B cell (primary cell): Measurements from ENCODE around the gene JAG2. TPM values are rescaled to one million over a fixed set of nuclear protein-coding genes. Genes with fewer than 3 reads are reported as not detected.

Source experiments
- ATAC-seq: fragments of 200-7000 bp; cut with Tn5 transposase; one replicate; pipeline ENCODE4 v1.10.0; 2021; ENCODE audit warnings: low read depth, mild to moderate bottlenecking, moderate number of reproducible peaks, moderate library complexity
- CTCF ChIA-PET: fragments of 350-600 bp; sonication (Branson Sonifier 250); formaldehyde crosslinking; loops from one replicate; lab custom pipeline; 2021; ENCODE audit warnings: antibody characterized with exemption, inconsistent platforms; lab: Charles Lee
- POLR2A ChIA-PET: fragments of 350-600 bp; sonication (Branson Sonifier 250); formaldehyde crosslinking; loops from one replicate; lab custom pipeline; 2021; ENCODE audit warnings: antibody characterized with exemption; lab: Charles Lee
- DNase-seq: peaks from one replicate; pipeline ENCODE4 v3.0.0; 2013
- H2AFZ ChIP-seq: 2 replicates; pipeline ENCODE4 v1.6.1; 2012; ENCODE audit warnings: mild to moderate bottlenecking, low read depth, low read length; ENCODE audit not compliant: insufficient read depth, poor library complexity, severe bottlenecking
- H3K27ac ChIP-seq, 2 donors: 1 replicate in 1 of 2; 2 replicates in 1 of 2; pipeline ENCODE4 v1.5.1; 2012 to 2013; ENCODE audit warnings: low read length in 2 of 2, mild to moderate bottlenecking in 2 of 2, moderate library complexity in 1 of 2
- H3K27me3 ChIP-seq, 4 experiments: fragments of 200-600 bp in 1 of 4; sonication (generic) in 1 of 4; replicated peaks in 1 of 4; 1 replicate in 2 of 4; 2 replicates in 2 of 4; pipeline versions ENCODE4 v1.6.1 to v1.7.0; 2013 to 2016; ENCODE audit warnings: low read length in 3 of 4, mild to moderate bottlenecking in 2 of 4, mixed read lengths in 1 of 4, moderate library complexity in 1 of 4; ENCODE audit not compliant: insufficient read depth in 4 of 4, control insufficient read depth in 3 of 4; ENCODE audit errors: control extremely low read depth in 1 of 4
- H3K36me3 ChIP-seq, 2 experiments: replicated peaks in 1 of 2; 1 replicate in 1 of 2; 2 replicates in 1 of 2; pipeline versions ENCODE4 v1.6.1 to v1.7.1; 2013; ENCODE audit warnings: low read length in 1 of 2; ENCODE audit not compliant: insufficient read depth in 2 of 2, control insufficient read depth in 1 of 2; ENCODE audit errors: control extremely low read depth in 1 of 2, extremely low read depth in 1 of 2
- H3K4me1 ChIP-seq, 2 donors: fragments of 200-600 bp in 1 of 2; sonication (generic) in 1 of 2; 1 replicate in 1 of 2; 2 replicates in 1 of 2; pipeline versions ENCODE4 v1.5.1 to v1.6.1; 2013 to 2017; ENCODE audit warnings: low read length in 2 of 2; ENCODE audit not compliant: control insufficient read depth in 2 of 2, insufficient read depth in 2 of 2
- H3K4me2 ChIP-seq: replicated peaks from 2 replicates; pipeline ENCODE3; 2012; ENCODE audit warnings: mild to moderate bottlenecking, low read depth, low read length; ENCODE audit not compliant: poor library complexity, severe bottlenecking
- H3K4me3 ChIP-seq, 5 experiments: fragments of 200-600 bp in 1 of 5; sonication (generic) in 1 of 5; 1 replicate in 3 of 5; 2 replicates in 2 of 5; pipeline versions ENCODE4 v1.5.1 to v1.7.0; 2011 to 2016; ENCODE audit warnings: low read length in 4 of 5, mild to moderate bottlenecking in 4 of 5, low read depth in 2 of 5, control low read depth in 1 of 5, moderate library complexity in 1 of 5; ENCODE audit not compliant: insufficient read depth in 1 of 5; ENCODE audit errors: control extremely low read depth in 1 of 5, extremely low read depth in 1 of 5
- H3K79me2 ChIP-seq: fragments of 200-600 bp; sonication (generic); one replicate; pipeline ENCODE4 v1.6.0; 2016; ENCODE audit warnings: low read length; ENCODE audit not compliant: control insufficient read depth, insufficient read depth
- H3K9ac ChIP-seq: fragments of 200-600 bp; sonication (generic); 2 replicates; pipeline ENCODE4 v1.6.1; 2017; ENCODE audit warnings: mild to moderate bottlenecking, low read length, moderate library complexity
- H3K9me3 ChIP-seq, 3 donors: one replicate each; pipeline versions ENCODE4 v1.6.1 to v1.7.1; 2013; ENCODE audit warnings: low read length in 2 of 3; ENCODE audit not compliant: control insufficient read depth in 2 of 3, insufficient read depth in 1 of 3; ENCODE audit errors: control extremely low read depth in 1 of 3
- H4K20me1 ChIP-seq: 2 replicates; pipeline ENCODE4 v1.6.0; 2012; ENCODE audit warnings: mild to moderate bottlenecking, low read length; ENCODE audit not compliant: insufficient read depth, control insufficient read depth, poor library complexity, severe bottlenecking
- H3K27ac Mint-ChIP-seq: one replicate; pipeline ENCODE4 v1.8.0; 2021; ENCODE audit warnings: mixed read lengths
- H3K27me3 Mint-ChIP-seq: one replicate; pipeline ENCODE4 v1.8.0; 2021; ENCODE audit warnings: mixed read lengths
- H3K4me1 Mint-ChIP-seq: one replicate; pipeline ENCODE4 v1.8.0; 2021; ENCODE audit warnings: mixed read lengths
- H3K4me3 Mint-ChIP-seq: one replicate; pipeline ENCODE4 v1.8.0; 2021; ENCODE audit warnings: mixed read lengths
- H3K9me3 Mint-ChIP-seq: one replicate; pipeline ENCODE4 v1.8.0; 2022; ENCODE audit warnings: mixed read lengths; ENCODE audit not compliant: insufficient read depth
- EZH2 ChIP-seq: IDR thresholded peaks from 2 replicates; pipeline ENCODE4 v1.6.1; 2012; ENCODE audit warnings: borderline replicate concordance, low read depth, mild to moderate bottlenecking, moderate library complexity, low read length; ENCODE audit not compliant: insufficient read depth, poor library complexity, severe bottlenecking
- WGBS: methylation state at CpG from one replicate; pipeline ENCODE4 v1.1.5; 2013; ENCODE audit warnings: missing lambda C conversion rate; ENCODE audit not compliant: insufficient coverage; 5-methylcytosine and 5-hydroxymethylcytosine counted together
- intact Hi-C: fragments of 100-400 bp; cut with micrococcal nuclease; formaldehyde crosslinking; loops from one replicate; pipeline ENCODE4 v1.10.0; 2022
- polyA plus RNA-seq: library from polyadenylated mRNA; depleted of rRNA; stranded (reverse); fragments of >200 nt; gene quantifications from 2 replicates; pipeline ENCODE4 v1.2.3, GENCODE V29; 2012
- total RNA-seq, 2 donors: library from RNA; stranded (reverse); fragments of 120-200 nt in 1 of 2; gene quantifications; 1 replicate in 1 of 2; 2 replicates in 1 of 2; pipeline versions ENCODE4 v1.2.3 to v1.2.4, GENCODE V29; 2013 to 2022
- TF ChIP-seq, protein P1 (sequence below): fragments of 200-600 bp; IDR thresholded peaks from one replicate; pipeline ENCODE4 v1.8.0; 2022; ENCODE audit warnings: antibody characterized with exemption, mild to moderate bottlenecking

JAG2 gene
- total and polyA plus RNA-seq, 2 donors (not counting 1 experiment from before 2014, with no cell fraction given): 0.27 to 0.34 TPM

DNA sequence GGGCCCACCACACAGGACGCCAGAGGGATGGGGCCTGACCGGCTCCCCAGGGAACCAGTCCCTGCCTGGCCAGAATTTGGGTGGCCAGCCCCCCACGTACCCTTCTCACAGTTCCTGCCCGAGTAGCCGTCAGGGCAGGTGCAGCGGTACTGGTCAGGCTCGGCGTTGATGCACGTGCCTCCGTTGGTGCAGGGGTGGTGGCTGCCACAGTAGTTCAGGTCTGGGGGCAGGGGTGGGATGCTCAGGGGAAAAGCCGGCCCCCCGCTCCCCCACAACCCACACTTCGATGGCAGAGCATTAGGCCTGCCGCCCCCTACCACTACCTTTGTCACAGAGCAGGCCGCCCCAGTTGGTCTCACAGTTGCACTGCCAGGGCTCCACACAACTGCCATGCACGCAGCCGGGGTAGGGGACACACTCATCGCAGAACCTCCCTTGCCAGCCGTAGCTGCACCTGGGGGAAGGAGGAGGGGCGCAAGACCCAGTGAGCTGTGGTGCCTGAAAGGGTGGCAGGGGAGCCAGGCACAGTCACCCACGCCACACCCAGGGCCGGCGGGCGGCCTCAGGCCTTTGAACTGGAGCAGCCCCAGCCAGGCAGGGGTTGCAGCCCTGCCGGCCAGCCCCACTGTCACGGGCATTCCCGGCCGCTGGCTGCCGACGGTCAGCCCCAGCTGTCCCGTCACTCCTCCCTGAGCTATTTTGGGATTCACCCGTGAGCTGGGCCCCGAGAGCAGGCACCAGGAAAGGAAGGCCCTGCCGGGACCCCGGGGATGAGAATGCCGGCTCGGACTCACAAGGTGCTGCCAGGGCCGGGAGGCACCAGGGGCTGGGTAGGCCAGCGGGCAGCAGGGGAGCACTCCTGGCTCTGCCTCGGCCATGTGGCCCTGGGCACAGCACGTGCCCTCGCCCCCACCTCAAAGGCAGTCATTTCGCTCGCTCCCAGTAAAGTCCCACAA is 16.5 kb downstream of the JAG2 start:
- H4K20me1 ChIP-seq: no peaks in the 10 kb centered on the region
- ChIA-PET CTCF (no interaction called here), POLR2A (no interaction called here)
- Mint-ChIP-seq H3K9me3 (no peaks in the 10 kb centered on the region), H3K27ac (no peak overlapping the region), H3K27me3 (peaks cover under 1% of the 10 kb centered on the region), H3K4me1 (no peaks in the 10 kb centered on the region), H3K4me3 (no peak overlapping the region)
- 82% methylated on average over 43 of the region's 44 CpGs for WGBS
- H2AFZ ChIP-seq: no peak overlapping the region
- DNase-seq (no peak), ATAC-seq (no peak)
- H3K9me3 ChIP-seq: peaks cover 0 to under 1% (median 0%) of the 10 kb centered on the region in 3 donors
- no peaks in the 10 kb centered on the region for H3K79me2 ChIP-seq
- no peak overlapping the region for H3K4me3 ChIP-seq
- TF ChIP-seq EZH2: no peak
- TF ChIP-seq, protein P1, sequence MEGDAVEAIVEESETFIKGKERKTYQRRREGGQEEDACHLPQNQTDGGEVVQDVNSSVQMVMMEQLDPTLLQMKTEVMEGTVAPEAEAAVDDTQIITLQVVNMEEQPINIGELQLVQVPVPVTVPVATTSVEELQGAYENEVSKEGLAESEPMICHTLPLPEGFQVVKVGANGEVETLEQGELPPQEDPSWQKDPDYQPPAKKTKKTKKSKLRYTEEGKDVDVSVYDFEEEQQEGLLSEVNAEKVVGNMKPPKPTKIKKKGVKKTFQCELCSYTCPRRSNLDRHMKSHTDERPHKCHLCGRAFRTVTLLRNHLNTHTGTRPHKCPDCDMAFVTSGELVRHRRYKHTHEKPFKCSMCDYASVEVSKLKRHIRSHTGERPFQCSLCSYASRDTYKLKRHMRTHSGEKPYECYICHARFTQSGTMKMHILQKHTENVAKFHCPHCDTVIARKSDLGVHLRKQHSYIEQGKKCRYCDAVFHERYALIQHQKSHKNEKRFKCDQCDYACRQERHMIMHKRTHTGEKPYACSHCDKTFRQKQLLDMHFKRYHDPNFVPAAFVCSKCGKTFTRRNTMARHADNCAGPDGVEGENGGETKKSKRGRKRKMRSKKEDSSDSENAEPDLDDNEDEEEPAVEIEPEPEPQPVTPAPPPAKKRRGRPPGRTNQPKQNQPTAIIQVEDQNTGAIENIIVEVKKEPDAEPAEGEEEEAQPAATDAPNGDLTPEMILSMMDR: no peak
- H3K36me3 ChIP-seq: no peaks in the 10 kb centered on the region
- H3K27me3 ChIP-seq: no peaks in the 10 kb centered on the region
- H3K9ac ChIP-seq: no peak overlapping the region
- no peak overlapping the region for H3K4me2 ChIP-seq
- no peak overlapping the region for H3K27ac ChIP-seq
- intact Hi-C loops: no loop called here
- H3K4me1 ChIP-seq: no peaks in the 10 kb centered on the region

GRCh38 chr14:105151084-105151837 is 17.3 kb downstream of the JAG2 start:
- no peak for DNase-seq
- no peak overlapping the region for H3K4me3 Mint-ChIP-seq

More at GRCh38 chr14:105151084-105151837, 17.3 kb downstream of the JAG2 start:
- H3K27me3 ChIP-seq: no peaks in the 10 kb centered on the region
- H3K9me3 ChIP-seq: no peaks in the 10 kb centered on the region
- intact Hi-C loops: no loop called here
- H3K36me3 ChIP-seq: no peaks in the 10 kb centered on the region
- Mint-ChIP-seq H3K27ac (no peak overlapping the region), H3K27me3 (no peaks in the 10 kb centered on the region), H3K4me1 (no peaks in the 10 kb centered on the region), H3K9me3 (no peaks in the 10 kb centered on the region)
- no peak for ATAC-seq
- no peaks in the 10 kb centered on the region for H3K79me2 ChIP-seq
- H3K4me3 ChIP-seq: no peak overlapping the region
- no peaks in the 10 kb centered on the region for H3K4me1 ChIP-seq
- 89% methylated on average over 35 of the region's 37 CpGs for WGBS
- H4K20me1 ChIP-seq: no peaks in the 10 kb centered on the region
- no peak overlapping the region for H3K4me2 ChIP-seq
- CTCF ChIA-PET: no interaction called here
- H2AFZ ChIP-seq: no peak overlapping the region
- no peak overlapping the region for H3K27ac ChIP-seq
- no peak overlapping the region for H3K9ac ChIP-seq
- TF ChIP-seq, protein P1: no peak
- no peak for TF ChIP-seq EZH2
- POLR2A ChIA-PET: no interaction called here
